Endodermal cell (in vitro differentiated cells): ENCODE data around the gene OGFOD2. TPM values are rescaled to one million over a fixed set of nuclear protein-coding genes. Genes with fewer than 3 reads are reported as not detected.
"Not testable (repeated sequence)": the region's sequence is repeated elsewhere in the genome, so short reads cannot be mapped to it uniquely, and the experiment has no call there.

Experiments used
- DNase-seq: peaks from one replicate; pipeline ENCODE4 v3.0.0-alpha.2; 2017
- H3K27ac ChIP-seq: 2 replicates; pipeline ENCODE4 v1.5.1; 2013; ENCODE audit warnings: mild to moderate bottlenecking, low read depth, low read length, moderate library complexity
- H3K27me3 ChIP-seq: 2 replicates; pipeline ENCODE4 v1.6.1; 2013; ENCODE audit warnings: mild to moderate bottlenecking, low read length, moderate library complexity; ENCODE audit not compliant: insufficient read depth, control insufficient read depth, poor library complexity, severe bottlenecking
- H3K36me3 ChIP-seq: 2 replicates; pipeline ENCODE4 v1.7.0; 2013; ENCODE audit warnings: mild to moderate bottlenecking, low read length, moderate library complexity; ENCODE audit not compliant: control insufficient read depth, insufficient read depth
- H3K4me1 ChIP-seq: one replicate; pipeline ENCODE4 v1.7.0; 2013; ENCODE audit warnings: low read length; ENCODE audit not compliant: control insufficient read depth, insufficient read depth
- H3K4me3 ChIP-seq: 2 replicates; pipeline ENCODE4 v1.5.1; 2013; ENCODE audit warnings: mild to moderate bottlenecking, low read length, moderate library complexity
- H3K9ac ChIP-seq: 2 replicates; pipeline ENCODE4 v1.6.1; 2013; ENCODE audit warnings: mild to moderate bottlenecking, low read length, moderate library complexity; ENCODE audit not compliant: poor library complexity, severe bottlenecking; ENCODE audit errors: extremely low read depth
- H3K9me3 ChIP-seq: 2 replicates; pipeline ENCODE4 v1.6.1; 2013; ENCODE audit warnings: mild to moderate bottlenecking, low read length, moderate library complexity; ENCODE audit not compliant: control insufficient read depth
- H3K27ac Mint-ChIP-seq: 2 replicates; pipeline ENCODE4 v1.8.0; 2020; ENCODE audit warnings: mixed read lengths
- H3K27me3 Mint-ChIP-seq: 2 replicates; pipeline ENCODE4 v1.8.0; 2021; ENCODE audit warnings: mild to moderate bottlenecking, mixed read lengths; ENCODE audit not compliant: insufficient read depth
- H3K36me3 Mint-ChIP-seq: 2 replicates; pipeline ENCODE4 v1.8.0; 2020; ENCODE audit warnings: low read depth, mixed read lengths
- H3K4me1 Mint-ChIP-seq: 2 replicates; pipeline ENCODE4 v1.8.0; 2020; ENCODE audit warnings: mixed read lengths
- H3K4me3 Mint-ChIP-seq: 2 replicates; pipeline ENCODE4 v1.8.0; 2020; ENCODE audit warnings: mild to moderate bottlenecking, moderate library complexity, mixed read lengths
- H3K9me3 Mint-ChIP-seq: 2 replicates; pipeline ENCODE4 v1.8.0; 2020; ENCODE audit warnings: mild to moderate bottlenecking, mixed read lengths
- CTCF ChIP-seq: fragments of 200-600 bp; sonication (generic); conservative IDR thresholded peaks from 2 replicates; pipeline ENCODE4 v1.5.0; 2021; ENCODE audit warnings: antibody characterized with exemption, mild to moderate bottlenecking
- WGBS, 2 experiments: methylation state at CpG; one replicate each; pipeline versions ENCODE4 v1.1.5 to v1.1.7; 2013; ENCODE audit warnings: missing lambda C conversion rate in 2 of 2, mixed read lengths in 1 of 2; ENCODE audit not compliant: insufficient coverage in 1 of 2, insufficient read length in 1 of 2; 5-methylcytosine and 5-hydroxymethylcytosine counted together
- total RNA-seq, 2 donors: library from RNA; stranded (reverse); fragmentation: NEBNext Ultra II Directional in 1 of 2; extraction: Animal tissue kit (Norgen Biotek cat#: 25700) in 1 of 2; gene quantifications; 2 replicates in 1 of 2; 3 replicates in 1 of 2; pipeline ENCODE4 v1.2.1, GENCODE V29; 2021

Gene OGFOD2
- total RNA-seq, 2 donors from 2014 or later, result 17.5 to 19.9 TPM

GRCh38 chr12:122937622-122938091, 37.4 kb upstream of the OGFOD2 start:
- no peak for DNase-seq
- WGBS, 2 experiments, result 94 to 100% methylated on average over 1 to 3 of the region's 3 CpGs
- Histone ChIP-seq H3K4me1 (no peaks in the 10 kb centered on the region), H3K36me3 (no peaks in the 10 kb centered on the region), H3K4me3 (no peak overlapping the region), H3K27me3 (no peaks in the 10 kb centered on the region), H3K9ac (no peak overlapping the region), H3K9me3 (no peaks in the 10 kb centered on the region), H3K27ac (no peak overlapping the region)
- TF ChIP-seq CTCF, result no peak
- Mint-ChIP-seq H3K4me1 (no peaks in the 10 kb centered on the region), H3K9me3 (no peaks in the 10 kb centered on the region), H3K27ac (no peak overlapping the region), H3K36me3 (no peaks in the 10 kb centered on the region), H3K4me3 (no peak overlapping the region), H3K27me3 (no peaks in the 10 kb centered on the region)

DNA sequence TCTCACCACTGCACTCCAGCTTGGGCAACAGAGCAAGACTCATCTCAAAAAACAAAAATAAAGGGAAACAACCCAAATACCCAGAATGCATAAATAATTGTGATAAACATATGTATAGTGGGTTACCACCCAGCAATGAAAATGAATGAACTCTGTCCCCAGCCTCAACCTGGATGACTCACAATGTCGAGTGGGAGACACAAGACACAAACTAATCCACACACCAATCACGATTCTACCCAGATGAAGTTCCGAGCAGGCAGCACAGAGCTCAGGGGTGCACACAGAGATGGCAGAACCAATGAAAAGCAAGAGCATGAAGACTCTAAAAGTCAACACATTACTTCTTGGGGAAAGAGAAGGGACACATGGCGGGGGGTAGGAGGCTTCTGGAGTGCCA, 35.9 kb upstream of the OGFOD2 start:
- no peaks in the 10 kb centered on the region for H3K36me3 Mint-ChIP-seq
- Histone ChIP-seq H3K4me1 (no peaks in the 10 kb centered on the region), H3K36me3 (no peaks in the 10 kb centered on the region), H3K27me3 (no peaks in the 10 kb centered on the region), H3K27ac (no peak overlapping the region), H3K9ac (no peak overlapping the region), H3K4me3 (no peak overlapping the region), H3K9me3 (no peaks in the 10 kb centered on the region)
- WGBS, 2 experiments, result 85 to 100% methylated on average over 1 to 4 of the region's 4 CpGs
- H3K27ac Mint-ChIP-seq, result no peak overlapping the region
- no peaks in the 10 kb centered on the region for H3K4me1 Mint-ChIP-seq
- no peaks in the 10 kb centered on the region for H3K9me3 Mint-ChIP-seq
- no peak for DNase-seq
- no peak overlapping the region for H3K4me3 Mint-ChIP-seq
- no peak for TF ChIP-seq CTCF
- H3K27me3 Mint-ChIP-seq, result no peaks in the 10 kb centered on the region

DNA sequence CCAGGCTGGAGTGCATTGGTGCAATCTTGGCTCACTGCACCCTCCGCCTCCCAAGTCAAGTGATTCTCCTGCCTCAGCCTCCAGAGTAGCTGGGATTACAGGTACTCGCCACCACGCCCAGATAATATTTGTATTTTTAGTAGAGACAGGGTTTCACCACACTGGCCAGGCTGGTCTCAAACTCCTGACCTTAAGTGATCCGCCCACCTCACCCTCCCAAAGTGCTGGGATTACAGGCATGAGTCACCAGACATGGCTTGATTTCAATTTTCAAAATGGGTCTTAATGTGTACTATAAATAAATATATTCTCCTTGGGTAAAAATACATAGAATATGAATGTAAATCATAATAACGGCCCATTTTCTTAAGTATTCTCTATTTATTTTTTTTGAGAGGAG, 33.7 kb upstream of the OGFOD2 start:
- H3K9me3 ChIP-seq, H3K4me1 ChIP-seq, H3K27ac ChIP-seq, H3K9ac ChIP-seq, H3K4me1 Mint-ChIP-seq, H3K36me3 Mint-ChIP-seq, H3K27ac Mint-ChIP-seq, DNase-seq, H3K27me3 Mint-ChIP-seq, H3K27me3 ChIP-seq, H3K4me3 Mint-ChIP-seq, H3K36me3 ChIP-seq, H3K4me3 ChIP-seq, H3K9me3 Mint-ChIP-seq: not testable (repeated sequence)
- 88 to 100% methylated on average over 3 to 5 of the region's 5 CpGs for WGBS, 2 experiments

DNA sequence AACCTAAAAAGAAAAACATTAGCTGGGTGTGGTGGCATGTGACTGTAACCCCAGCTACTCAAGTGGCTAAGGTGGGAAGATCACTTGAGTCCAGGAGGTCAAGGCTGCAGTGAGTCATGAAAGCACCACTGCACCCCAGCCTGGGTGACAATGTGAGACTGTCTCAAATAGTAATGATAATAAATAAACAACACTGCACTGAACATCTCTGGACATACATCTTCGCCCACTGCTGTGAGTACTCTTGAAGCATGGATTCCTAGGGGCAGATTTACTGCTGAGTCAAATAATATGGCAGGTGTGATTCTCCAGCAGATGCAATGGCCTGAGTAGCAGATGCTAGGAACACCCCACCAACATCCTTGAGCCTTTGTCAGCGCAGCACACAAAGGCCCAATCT, 32.4 kb upstream of the OGFOD2 start:
- H3K27me3 ChIP-seq, result no peaks in the 10 kb centered on the region
- H3K27ac Mint-ChIP-seq, result no peak overlapping the region
- no peak overlapping the region for H3K9ac ChIP-seq
- no peaks in the 10 kb centered on the region for H3K27me3 Mint-ChIP-seq
- H3K27ac ChIP-seq, result no peak overlapping the region
- H3K4me1 Mint-ChIP-seq, result no peaks in the 10 kb centered on the region
- no peaks in the 10 kb centered on the region for H3K9me3 ChIP-seq
- H3K36me3 ChIP-seq, result no peaks in the 10 kb centered on the region
- H3K4me1 ChIP-seq, result no peaks in the 10 kb centered on the region
- H3K4me3 Mint-ChIP-seq, result no peak overlapping the region
- no peak for DNase-seq
- no peak for TF ChIP-seq CTCF
- 90 to 98% methylated on average over 2 of the region's 2 CpGs for WGBS, 2 experiments
- no peak overlapping the region for H3K4me3 ChIP-seq
- H3K36me3 Mint-ChIP-seq, result no peaks in the 10 kb centered on the region
- H3K9me3 Mint-ChIP-seq, result no peaks in the 10 kb centered on the region
